ENCODE data around the gene PGM3. TPM values are rescaled to one million over a fixed set of nuclear protein-coding genes. Genes with fewer than 3 reads are reported as not detected.

The PGM3 gene
- total RNA-seq, 1 donor from 2014 or later: 24.7 TPM

DNA sequence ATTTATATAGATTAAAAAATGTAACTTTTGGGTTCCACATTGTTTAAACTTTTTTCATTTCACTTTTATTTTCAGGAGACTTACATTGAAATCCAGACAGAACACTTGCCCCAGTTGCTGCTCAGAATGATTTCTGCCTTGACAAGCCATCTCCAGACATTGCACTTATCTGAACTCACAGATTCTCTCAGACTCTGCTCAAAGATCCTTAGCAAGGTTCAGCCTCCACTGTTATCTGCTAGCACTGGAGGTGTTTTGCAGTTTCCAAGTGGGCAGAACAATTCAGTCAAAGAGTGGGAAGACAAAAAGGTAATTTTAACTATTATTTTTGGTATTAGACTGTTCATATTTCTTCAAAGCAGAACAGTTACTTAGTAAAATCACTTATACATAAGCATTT, 67.6 kb downstream of the PGM3 start:
- intact Hi-C loops (cut with micrococcal nuclease): no loop called here
- no peaks in the 10 kb centered on the region for H3K9me3 Mint-ChIP-seq
- no peaks in the 10 kb centered on the region for H3K27me3 Mint-ChIP-seq
- no peak overlapping the region for H3K27ac Mint-ChIP-seq
- peaks cover 28% of the 10 kb centered on the region for H3K36me3 Mint-ChIP-seq (ENCODE audit: low read depth)
- H3K4me3 Mint-ChIP-seq: no peak overlapping the region
- no peaks in the 10 kb centered on the region for H3K4me1 Mint-ChIP-seq
- no peak for DNase-seq

DNA sequence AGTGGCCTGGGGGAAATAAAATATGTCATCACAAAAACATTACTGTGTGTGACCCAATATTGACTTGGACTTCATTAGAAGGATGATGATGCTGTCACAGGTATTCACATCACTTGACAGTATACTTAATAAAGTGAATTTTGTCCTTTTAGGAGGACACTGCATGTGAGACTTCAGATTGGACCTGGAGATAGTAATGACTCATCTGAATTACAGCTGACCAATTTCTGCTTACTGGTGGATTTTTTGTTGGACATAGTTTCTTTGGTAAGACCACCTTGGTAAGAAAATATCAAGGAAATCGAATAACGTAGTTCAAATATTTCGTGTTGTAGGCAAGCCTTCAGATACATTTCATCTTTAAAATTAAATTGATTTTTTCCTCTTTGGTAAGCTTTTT, 68.5 kb downstream of the PGM3 start:
- H3K4me1 Mint-ChIP-seq: no peaks in the 10 kb centered on the region
- no peaks in the 10 kb centered on the region for H3K9me3 Mint-ChIP-seq
- no peak overlapping the region for H3K4me3 Mint-ChIP-seq
- DNase-seq: no peak
- peaks cover 24% of the 10 kb centered on the region for H3K36me3 Mint-ChIP-seq (ENCODE audit: low read depth)
- no peak overlapping the region for H3K27ac Mint-ChIP-seq
- no peaks in the 10 kb centered on the region for H3K27me3 Mint-ChIP-seq
- intact Hi-C loops (cut with micrococcal nuclease): no loop called here

DNA sequence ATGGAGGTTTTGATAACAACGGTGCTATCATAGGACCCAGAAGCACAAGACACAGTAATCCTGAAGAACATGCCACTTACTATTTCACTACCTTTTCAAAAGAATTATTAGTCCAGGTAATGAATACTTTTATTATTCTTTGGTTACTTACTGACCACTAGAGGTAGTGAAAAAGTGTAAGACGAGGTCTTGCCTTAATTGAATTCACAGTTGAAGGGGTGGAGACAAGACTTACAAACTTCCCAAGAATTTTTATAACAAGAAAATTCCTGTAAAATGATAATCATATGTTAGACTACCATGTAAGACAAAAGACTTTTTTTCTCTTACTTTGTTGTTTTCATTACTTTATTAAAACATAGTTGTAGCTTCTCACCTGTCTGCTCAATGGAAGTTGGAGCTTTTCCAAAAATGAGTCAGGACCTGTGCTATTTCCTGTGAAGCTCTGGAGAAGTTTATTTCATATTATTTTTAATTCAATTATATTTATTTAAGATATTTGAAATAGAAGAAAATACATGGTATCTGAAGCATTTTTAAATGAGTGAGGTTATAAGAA, 73.2 kb downstream of the PGM3 start:
- no peak overlapping the region for H3K27ac Mint-ChIP-seq
- DNase-seq: no peak
- intact Hi-C loops (cut with micrococcal nuclease): no loop called here
- peaks cover 4% of the 10 kb centered on the region for H3K36me3 Mint-ChIP-seq (ENCODE audit: low read depth)
- no peaks in the 10 kb centered on the region for H3K9me3 Mint-ChIP-seq
- H3K4me1 Mint-ChIP-seq: no peaks in the 10 kb centered on the region
- no peaks in the 10 kb centered on the region for H3K27me3 Mint-ChIP-seq
- no peak overlapping the region for H3K4me3 Mint-ChIP-seq

DNA sequence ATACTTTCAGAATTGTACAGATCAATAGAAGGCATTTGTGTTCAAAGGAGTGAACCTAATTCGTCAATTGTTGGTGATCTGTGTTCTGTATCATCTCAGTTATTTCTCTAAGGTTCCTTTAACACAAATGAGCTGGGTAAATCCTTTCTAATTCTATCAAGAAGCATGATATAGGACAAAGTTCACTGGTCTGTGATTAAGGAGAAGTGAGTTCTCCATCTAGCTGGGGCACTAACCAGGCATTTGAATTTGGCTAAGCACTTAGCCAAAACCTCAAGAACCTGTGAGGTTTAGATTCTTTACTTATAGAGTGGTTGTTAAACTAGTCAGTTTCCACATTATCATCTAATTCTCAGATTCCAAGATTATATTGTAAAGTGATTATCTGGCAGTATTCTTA, 75.3 kb downstream of the PGM3 start:
- Mint-ChIP-seq H3K4me1 (no peaks in the 10 kb centered on the region), H3K4me3 (no peak overlapping the region), H3K27me3 (no peaks in the 10 kb centered on the region), H3K9me3 (no peaks in the 10 kb centered on the region), H3K36me3 (ENCODE audit: low read depth) (no peaks in the 10 kb centered on the region), H3K27ac (no peak overlapping the region)
- DNase-seq: no peak
- intact Hi-C loops (cut with micrococcal nuclease): no loop called here

Other genes with a start within 250 kb of the PGM3 start
- gene UBE3D, start 127.4 kb downstream of the PGM3 start, total RNA-seq: 8.6 and 9.3 TPM in 2 replicates
- gene DOP1A, start 125.6 kb downstream of the PGM3 start, total RNA-seq: 5.6 and 6.2 TPM in 2 replicates
- gene RWDD2A, start 92 bp upstream of the PGM3 start, total RNA-seq: 1.1 and 1.4 TPM in 2 replicates
- gene ME1, start 237.8 kb upstream of the PGM3 start, total RNA-seq: not detected in 2 replicates

All from activated CD4-positive, alpha-beta T cell treated with anti-CD3 and anti-CD28 coated beads, Interleukin-2, amount 10 ng/mL, durations not matched to agents 24 days and 14 days (primary cell).